Measurements from ENCODE around the gene CNOT4.
"Not testable (repeated sequence)": the region's sequence is repeated elsewhere in the genome, so short reads cannot be mapped to it uniquely, and the experiment has no call there.

CNOT4 gene

GRCh38 chr7:135447748-135448147, 62.2 kb downstream of the CNOT4 start:
- H3K4me1 ChIP-seq (ENCODE audit: control insufficient read depth, low read depth, low read length): no peaks in the 10 kb centered on the region
- H3K36me3 ChIP-seq (ENCODE audit: control insufficient read depth, low read depth, low read length): no peaks in the 10 kb centered on the region
- no peak overlapping the region for H3K9ac ChIP-seq (ENCODE audit: low read length)
- H3K9me3 ChIP-seq (ENCODE audit: control insufficient read depth, low read depth, low read length): no peaks in the 10 kb centered on the region
- no peaks in the 10 kb centered on the region for H3K27me3 ChIP-seq (ENCODE audit: control insufficient read depth, insufficient read depth, low read length)
- no peak overlapping the region for H3K27ac ChIP-seq (ENCODE audit: low read length)
- no peak overlapping the region for H3K4me3 ChIP-seq (ENCODE audit: low read length)

GRCh38 chr7:135445690-135446089, 64.2 kb downstream of the CNOT4 start:
- no peaks in the 10 kb centered on the region for H3K36me3 ChIP-seq (ENCODE audit: control insufficient read depth, low read depth, low read length)
- no peaks in the 10 kb centered on the region for H3K27me3 ChIP-seq (ENCODE audit: control insufficient read depth, insufficient read depth, low read length)

GRCh38 chr7:135445266-135445665, 64.6 kb downstream of the CNOT4 start:
- H3K27me3 ChIP-seq (ENCODE audit: control insufficient read depth, insufficient read depth, low read length); H3K9ac ChIP-seq (ENCODE audit: low read length); H3K4me3 ChIP-seq (ENCODE audit: low read length); H3K4me1 ChIP-seq (ENCODE audit: control insufficient read depth, low read depth, low read length); H3K9me3 ChIP-seq (ENCODE audit: control insufficient read depth, low read depth, low read length); H3K36me3 ChIP-seq (ENCODE audit: control insufficient read depth, low read depth, low read length); H3K27ac ChIP-seq (ENCODE audit: low read length): not testable (repeated sequence)

More at GRCh38 chr7:135445690-135446089, 64.2 kb downstream of the CNOT4 start:
- H3K4me1 ChIP-seq (ENCODE audit: control insufficient read depth, low read depth, low read length): no peaks in the 10 kb centered on the region
- no peak overlapping the region for H3K4me3 ChIP-seq (ENCODE audit: low read length)
- H3K9me3 ChIP-seq (ENCODE audit: control insufficient read depth, low read depth, low read length): no peaks in the 10 kb centered on the region
- no peak overlapping the region for H3K9ac ChIP-seq (ENCODE audit: low read length)
- H3K27ac ChIP-seq (ENCODE audit: low read length): no peak overlapping the region

DNA sequence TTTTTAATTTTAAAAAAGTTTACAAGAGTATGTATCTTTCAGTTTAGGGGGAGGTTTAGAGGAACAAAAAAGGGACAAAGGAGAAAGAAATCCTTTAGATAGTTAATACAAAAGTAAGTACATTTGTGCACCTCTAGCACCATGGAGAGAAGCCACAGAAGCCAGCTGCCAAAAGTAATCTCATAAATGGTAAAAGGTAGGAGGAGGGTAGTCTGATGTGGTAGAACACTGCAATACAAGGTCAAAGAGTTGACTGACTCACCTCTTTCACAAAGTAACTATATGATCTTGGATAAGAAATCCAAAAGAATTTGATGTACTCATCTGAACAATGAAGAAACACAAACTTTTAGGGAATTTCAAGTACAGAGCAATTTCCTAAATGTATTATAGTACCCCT, 68.1 kb downstream of the CNOT4 start:
- Histone ChIP-seq H3K4me3 (ENCODE audit: low read length) (no peak overlapping the region), H3K27ac (ENCODE audit: low read length) (no peak overlapping the region), H3K9me3 (ENCODE audit: control insufficient read depth, low read depth, low read length) (no peaks in the 10 kb centered on the region), H3K9ac (ENCODE audit: low read length) (no peak overlapping the region), H3K27me3 (ENCODE audit: control insufficient read depth, insufficient read depth, low read length) (no peaks in the 10 kb centered on the region), H3K36me3 (ENCODE audit: control insufficient read depth, low read depth, low read length) (no peaks in the 10 kb centered on the region), H3K4me1 (ENCODE audit: control insufficient read depth, low read depth, low read length) (no peaks in the 10 kb centered on the region)

GRCh38 chr7:135434047-135434446, 75.9 kb downstream of the CNOT4 start:
- no peak overlapping the region for H3K27ac ChIP-seq (ENCODE audit: low read length)
- no peaks in the 10 kb centered on the region for H3K27me3 ChIP-seq (ENCODE audit: control insufficient read depth, insufficient read depth, low read length)
- no peaks in the 10 kb centered on the region for H3K9me3 ChIP-seq (ENCODE audit: control insufficient read depth, low read depth, low read length)
- no peak overlapping the region for H3K9ac ChIP-seq (ENCODE audit: low read length)
- H3K36me3 ChIP-seq (ENCODE audit: control insufficient read depth, low read depth, low read length): no peaks in the 10 kb centered on the region
- no peak overlapping the region for H3K4me3 ChIP-seq (ENCODE audit: low read length)
- no peaks in the 10 kb centered on the region for H3K4me1 ChIP-seq (ENCODE audit: control insufficient read depth, low read depth, low read length)

- Histone ChIP-seq H3K4me1 (ENCODE audit: control insufficient read depth, low read depth, low read length) (peaks cover 11% of the 10 kb centered on the region), H3K9ac (ENCODE audit: low read length) (no peak overlapping the region), H3K9me3 (ENCODE audit: control insufficient read depth, low read depth, low read length) (no peaks in the 10 kb centered on the region), H3K36me3 (ENCODE audit: control insufficient read depth, low read depth, low read length) (no peaks in the 10 kb centered on the region), H3K27me3 (ENCODE audit: control insufficient read depth, insufficient read depth, low read length) (no peaks in the 10 kb centered on the region), H3K4me3 (ENCODE audit: low read length) (no peak overlapping the region), H3K27ac (ENCODE audit: low read length) (no peak overlapping the region)
These were observed 79.3 kb downstream of the CNOT4 start for GRCh38 chr7:135430626-135431025.

DNA sequence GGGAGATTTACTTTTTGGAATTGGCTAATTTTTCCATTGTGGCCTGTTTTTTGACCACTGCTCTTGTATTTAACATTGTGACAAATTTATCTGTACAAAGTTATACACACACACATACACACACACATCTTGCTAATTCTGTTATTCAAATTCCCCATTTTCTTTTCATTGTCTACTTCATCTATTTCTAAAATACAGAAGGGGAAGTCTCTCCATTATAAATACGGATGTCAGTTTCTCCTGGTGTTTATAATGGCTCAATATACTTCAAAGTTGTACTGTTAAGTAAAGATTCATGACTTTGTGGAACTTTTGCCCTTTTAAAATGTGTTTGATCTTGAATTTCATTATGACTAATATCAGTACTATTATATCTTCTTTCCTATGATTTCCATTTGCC, 81.0 kb downstream of the CNOT4 start:
- H3K27me3 ChIP-seq (ENCODE audit: control insufficient read depth, insufficient read depth, low read length): no peaks in the 10 kb centered on the region
- H3K27ac ChIP-seq (ENCODE audit: low read length): no peak overlapping the region
- no peak overlapping the region for H3K9ac ChIP-seq (ENCODE audit: low read length)
- peaks cover 11% of the 10 kb centered on the region for H3K4me1 ChIP-seq (ENCODE audit: control insufficient read depth, low read depth, low read length)
- H3K9me3 ChIP-seq (ENCODE audit: control insufficient read depth, low read depth, low read length): no peaks in the 10 kb centered on the region
- H3K4me3 ChIP-seq (ENCODE audit: low read length): no peak overlapping the region
- H3K36me3 ChIP-seq (ENCODE audit: control insufficient read depth, low read depth, low read length): no peaks in the 10 kb centered on the region

GRCh38 chr7:135428011-135428410, 81.9 kb downstream of the CNOT4 start:
- Histone ChIP-seq H3K27ac (ENCODE audit: low read length) (no peak overlapping the region), H3K27me3 (ENCODE audit: control insufficient read depth, insufficient read depth, low read length) (no peaks in the 10 kb centered on the region), H3K4me1 (ENCODE audit: control insufficient read depth, low read depth, low read length) (peaks cover 11% of the 10 kb centered on the region), H3K4me3 (ENCODE audit: low read length) (no peak overlapping the region), H3K9me3 (ENCODE audit: control insufficient read depth, low read depth, low read length) (no peaks in the 10 kb centered on the region), H3K9ac (ENCODE audit: low read length) (no peak overlapping the region), H3K36me3 (ENCODE audit: control insufficient read depth, low read depth, low read length) (no peaks in the 10 kb centered on the region)

DNA sequence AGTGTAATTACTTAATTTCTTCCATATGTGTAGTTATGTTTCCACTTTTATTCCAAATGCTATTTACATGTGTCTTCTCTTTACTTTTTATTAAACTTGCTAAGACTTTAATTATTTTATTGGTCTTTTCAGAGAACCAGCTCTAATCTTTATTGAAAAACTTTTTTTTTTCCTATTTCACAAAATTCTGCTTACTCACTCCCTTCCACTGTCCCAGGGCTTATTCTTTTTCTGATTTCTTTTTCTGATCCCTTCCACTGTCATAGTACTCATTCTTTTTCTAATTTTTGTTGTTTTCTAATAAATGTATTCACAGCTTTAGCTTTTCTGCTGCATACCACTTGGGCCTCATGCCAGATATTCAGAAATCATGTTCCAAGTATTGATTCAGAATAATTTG, 82.7 kb downstream of the CNOT4 start:
- Histone ChIP-seq H3K4me3 (ENCODE audit: low read length) (no peak overlapping the region), H3K9ac (ENCODE audit: low read length) (no peak overlapping the region), H3K27ac (ENCODE audit: low read length) (no peak overlapping the region), H3K36me3 (ENCODE audit: control insufficient read depth, low read depth, low read length) (no peaks in the 10 kb centered on the region), H3K27me3 (ENCODE audit: control insufficient read depth, insufficient read depth, low read length) (no peaks in the 10 kb centered on the region), H3K9me3 (ENCODE audit: control insufficient read depth, low read depth, low read length) (no peaks in the 10 kb centered on the region), H3K4me1 (ENCODE audit: control insufficient read depth, low read depth, low read length) (peaks cover 11% of the 10 kb centered on the region)

- Histone ChIP-seq H3K9me3 (ENCODE audit: control insufficient read depth, low read depth, low read length) (no peaks in the 10 kb centered on the region), H3K4me1 (ENCODE audit: control insufficient read depth, low read depth, low read length) (peaks cover 21% of the 10 kb centered on the region), H3K4me3 (ENCODE audit: low read length) (no peak overlapping the region), H3K27me3 (ENCODE audit: control insufficient read depth, insufficient read depth, low read length) (no peaks in the 10 kb centered on the region), H3K36me3 (ENCODE audit: control insufficient read depth, low read depth, low read length) (no peaks in the 10 kb centered on the region), H3K9ac (ENCODE audit: low read length) (no peak overlapping the region), H3K27ac (ENCODE audit: low read length) (no peak overlapping the region)
These were observed 84.9 kb downstream of the CNOT4 start for GRCh38 chr7:135425036-135425435.

- Histone ChIP-seq H3K27me3 (ENCODE audit: control insufficient read depth, insufficient read depth, low read length) (no peaks in the 10 kb centered on the region), H3K4me1 (ENCODE audit: control insufficient read depth, low read depth, low read length) (peaks cover 10% of the 10 kb centered on the region), H3K4me3 (ENCODE audit: low read length) (no peak overlapping the region), H3K9ac (ENCODE audit: low read length) (no peak overlapping the region), H3K36me3 (ENCODE audit: control insufficient read depth, low read depth, low read length) (no peaks in the 10 kb centered on the region), H3K27ac (ENCODE audit: low read length) (no peak overlapping the region), H3K9me3 (ENCODE audit: control insufficient read depth, low read depth, low read length) (no peaks in the 10 kb centered on the region)
These were observed 89.1 kb downstream of the CNOT4 start for GRCh38 chr7:135420786-135421185.

DNA sequence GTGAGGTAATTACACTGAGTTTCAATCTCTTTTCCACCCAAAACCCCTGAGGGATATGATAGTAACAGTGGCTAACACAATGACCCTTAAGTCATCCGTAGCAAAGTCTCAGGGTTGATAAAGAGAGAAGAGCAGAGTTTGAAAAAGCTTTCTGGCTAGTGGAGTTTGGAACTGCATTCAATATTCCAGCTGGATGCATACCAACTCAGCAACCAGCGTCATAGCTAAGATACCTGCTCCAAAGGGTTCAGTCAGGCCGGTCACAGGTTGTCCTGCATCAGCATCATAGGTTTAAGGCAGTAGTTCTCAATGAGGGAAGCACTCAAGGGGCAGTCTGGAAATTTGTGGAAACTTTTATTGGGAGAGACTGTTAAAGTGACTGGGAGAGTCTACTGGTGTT, 93.5 kb downstream of the CNOT4 start:
- Histone ChIP-seq H3K36me3 (ENCODE audit: control insufficient read depth, low read depth, low read length) (peaks cover 4% of the 10 kb centered on the region), H3K9me3 (ENCODE audit: control insufficient read depth, low read depth, low read length) (no peaks in the 10 kb centered on the region), H3K27me3 (ENCODE audit: control insufficient read depth, insufficient read depth, low read length) (no peaks in the 10 kb centered on the region), H3K4me3 (ENCODE audit: low read length) (no peak overlapping the region), H3K27ac (ENCODE audit: low read length) (no peak overlapping the region), H3K4me1 (ENCODE audit: control insufficient read depth, low read depth, low read length) (peaks cover 3% of the 10 kb centered on the region), H3K9ac (ENCODE audit: low read length) (no peak overlapping the region)

All from iPS-18a (cell line).